T follicular helper cell (primary cell): Measurements from ENCODE around the gene IGF1R.
A peak's percentile ranks its signal among the peaks of the same experiment; 100 is the strongest.

Experiments used
- DNase-seq: peaks from one replicate; pipeline ENCODE4 v3.0.0-alpha.2; 2020; ENCODE audit warnings: low read depth

Gene IGF1R

DNA sequence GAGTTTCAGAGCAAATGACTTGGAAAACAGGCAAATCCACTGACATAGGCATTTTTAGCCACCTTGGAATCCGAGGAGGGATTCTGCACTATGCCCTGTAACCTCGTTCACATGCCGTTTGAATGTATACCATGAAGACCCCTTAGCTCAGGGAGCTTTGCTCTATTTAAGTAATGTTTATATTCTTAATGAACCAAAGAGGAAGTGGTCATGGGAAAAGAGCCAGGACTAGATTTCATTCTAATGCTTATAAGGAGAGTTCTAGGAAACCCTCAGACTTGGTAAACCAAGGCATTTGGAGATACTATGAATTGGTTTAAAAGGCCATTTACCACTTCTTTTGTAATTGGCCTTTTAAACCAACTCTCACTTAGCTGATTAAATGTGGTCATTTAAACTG lies 178.9 kb downstream of the IGF1R start:
- no peak for DNase-seq

DNA sequence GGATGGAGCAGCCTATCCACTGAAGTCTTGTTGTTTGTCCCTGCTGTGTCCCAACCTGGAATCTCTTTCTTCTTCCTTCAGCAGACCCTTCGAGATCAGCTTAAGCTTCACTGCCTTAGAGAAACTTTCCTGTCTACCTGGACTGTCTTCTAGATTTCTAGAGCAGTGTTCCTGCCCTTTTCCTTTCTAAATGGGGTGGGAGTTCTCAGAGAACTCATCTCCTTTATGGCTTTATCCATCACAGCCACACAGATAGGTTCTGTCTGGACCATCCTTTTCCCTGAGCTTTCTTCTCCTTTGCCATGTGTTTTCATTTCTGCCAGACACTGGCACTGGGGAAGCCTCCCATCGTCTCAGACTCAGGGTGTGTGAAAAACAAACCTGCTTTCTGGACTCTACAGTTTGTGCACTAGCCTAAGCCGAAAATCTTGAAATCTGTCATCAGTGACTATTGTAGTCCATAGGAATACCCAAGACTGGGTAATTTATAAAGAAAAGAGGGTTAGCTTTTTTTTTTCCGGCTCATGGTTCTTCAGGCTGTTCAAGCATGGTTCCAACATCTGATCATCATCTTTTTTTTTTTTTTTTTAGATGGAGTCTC lies 181.8 kb downstream of the IGF1R start:
- DNase-seq: no peak

GRCh38 chr15:98834976-98835375 lies 186.6 kb downstream of the IGF1R start:
- DNase-seq: no peak

GRCh38 chr15:98835876-98836275 lies 187.5 kb downstream of the IGF1R start:
- no peak for DNase-seq

DNA sequence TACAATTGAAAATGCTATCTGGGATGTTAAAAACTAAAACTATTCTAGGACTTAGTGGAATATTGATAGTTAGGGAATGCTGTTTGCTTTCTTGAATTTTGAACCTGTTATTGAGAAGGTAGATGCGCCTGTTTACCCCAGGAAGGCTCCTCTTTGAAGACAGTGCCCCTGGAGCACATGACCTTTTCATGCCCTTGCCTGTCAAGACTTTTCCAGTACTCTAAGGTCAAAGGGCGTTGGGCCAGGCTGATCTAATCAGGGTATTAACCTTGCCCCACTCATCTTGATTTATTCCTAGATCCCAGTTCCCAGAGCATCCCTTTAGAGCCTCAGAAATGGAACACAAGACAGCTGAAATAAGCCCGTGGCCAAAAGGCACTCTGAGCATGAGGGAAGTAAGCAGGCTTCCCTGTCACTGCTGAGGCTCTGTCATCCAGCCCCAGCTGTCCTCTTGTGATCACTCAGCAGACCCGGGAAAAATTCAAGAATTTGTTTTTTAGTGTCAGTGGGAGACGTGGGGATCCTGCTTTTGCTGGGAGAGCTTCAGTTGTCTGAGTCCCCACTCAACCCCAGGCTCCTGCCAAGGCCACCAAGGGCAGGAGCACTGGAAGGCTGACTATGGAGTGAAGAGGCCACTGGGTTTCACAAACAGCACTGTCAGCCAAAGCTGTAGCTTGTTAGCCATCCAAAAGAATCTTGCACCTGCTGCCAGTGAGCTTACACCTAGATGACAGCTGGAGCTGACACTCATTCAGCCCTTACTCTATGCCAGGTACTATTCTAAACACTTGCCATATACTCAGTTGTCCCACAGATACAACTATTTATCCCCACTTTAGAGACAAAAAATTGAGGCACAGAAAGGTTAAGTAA lies 190.3 kb downstream of the IGF1R start:
- no peak for DNase-seq

GRCh38 chr15:98840053-98840452 lies 191.7 kb downstream of the IGF1R start:
- DNase-seq: no peak

GRCh38 chr15:98841419-98841970 lies 193.2 kb downstream of the IGF1R start:
- no peak for DNase-seq

DNA sequence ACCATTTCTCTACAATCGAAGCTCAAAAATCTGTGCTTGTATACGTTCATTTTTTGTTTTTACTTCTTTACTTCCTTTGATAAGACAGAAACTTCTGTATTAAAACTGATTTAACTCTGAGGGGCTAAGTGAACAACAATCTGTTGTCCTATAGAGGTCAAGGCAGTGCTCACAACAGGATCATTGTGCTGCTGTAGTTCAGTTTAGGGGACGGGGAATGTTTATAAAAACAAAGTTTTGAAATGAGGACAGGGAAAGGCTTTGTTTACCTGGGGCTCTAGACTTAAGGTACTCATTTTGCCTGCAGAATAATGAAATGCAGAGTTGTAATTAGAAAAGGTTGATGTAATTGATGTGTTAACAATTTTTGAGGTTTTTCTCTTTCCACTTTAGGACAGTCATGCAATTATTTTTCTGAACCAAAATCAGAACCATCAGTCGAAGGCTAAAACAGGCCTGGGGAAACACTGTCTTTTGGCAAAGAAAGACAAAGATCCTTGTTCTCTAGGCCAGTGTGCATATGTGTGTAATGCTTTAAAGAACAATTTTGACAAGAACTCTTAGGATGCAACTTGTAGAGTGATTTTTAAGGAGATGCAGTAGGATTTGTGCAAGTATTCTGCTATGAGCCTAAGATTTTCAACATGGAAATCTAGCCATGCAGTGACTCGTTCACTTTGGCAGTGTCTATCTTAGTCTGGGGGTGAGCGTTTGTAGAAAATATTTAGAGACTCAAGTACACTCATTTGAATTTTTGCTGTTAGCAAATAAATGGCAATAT lies 194.0 kb downstream of the IGF1R start:
- no peak for DNase-seq

GRCh38 chr15:98842973-98843285 lies 194.6 kb downstream of the IGF1R start:
- no peak for DNase-seq

DNA sequence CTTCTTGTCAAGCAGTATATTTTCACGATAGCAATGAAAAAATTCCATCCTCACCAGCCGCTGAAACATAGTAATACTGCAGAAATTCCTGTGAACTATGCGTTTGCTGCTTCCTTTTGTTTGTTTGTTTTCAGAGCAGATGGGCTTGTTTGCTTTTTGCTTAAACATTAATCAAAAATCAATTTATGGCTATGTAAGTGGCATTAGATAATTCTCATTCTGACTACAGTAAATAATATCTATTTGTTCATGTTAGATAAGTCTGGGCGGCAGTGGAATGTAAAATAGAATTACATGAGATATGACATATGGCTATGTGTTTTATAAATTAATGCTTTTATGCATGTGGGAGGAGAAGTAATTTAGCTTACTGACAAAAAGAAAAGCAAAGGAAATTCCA lies 195.5 kb downstream of the IGF1R start:
- no peak for DNase-seq

GRCh38 chr15:98844261-98844660 lies 195.9 kb downstream of the IGF1R start:
- DNase-seq: no peak

DNA sequence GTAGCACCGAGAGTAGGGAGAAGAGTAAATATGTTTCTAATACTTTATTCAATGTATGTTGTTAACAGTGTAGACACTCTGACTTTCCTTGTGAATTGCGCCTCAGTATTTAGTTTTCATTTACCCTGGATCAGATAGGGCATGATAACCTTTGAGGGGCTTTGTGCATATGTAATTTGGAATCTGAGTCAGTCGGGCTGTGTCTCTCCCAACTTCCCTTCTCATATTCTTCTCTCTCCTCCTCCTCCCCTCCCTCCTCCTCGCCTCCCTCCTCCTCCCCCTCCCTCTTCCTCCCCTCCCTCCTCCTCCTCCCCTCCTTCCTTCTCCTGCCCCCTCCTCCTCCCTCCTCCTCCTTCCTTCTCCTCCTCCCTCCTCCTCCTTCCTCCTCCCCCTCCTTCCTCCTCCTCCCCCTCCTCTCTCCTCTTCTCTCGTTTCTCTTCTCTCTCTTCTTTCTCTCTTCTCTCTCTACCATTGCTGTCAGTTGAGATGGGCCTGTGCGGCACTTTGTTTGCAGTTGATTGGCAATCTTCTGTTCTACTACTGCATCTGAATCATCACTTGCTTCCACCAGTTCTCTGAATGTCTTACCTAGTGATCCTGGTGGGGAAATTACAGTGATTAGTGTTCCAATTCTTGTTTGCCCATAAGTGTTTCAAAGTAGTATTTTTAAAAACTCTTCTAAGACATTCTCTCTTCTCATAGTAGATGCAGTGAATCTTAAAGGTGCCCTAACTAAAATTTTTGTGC lies 197.0 kb downstream of the IGF1R start:
- DNase-seq: no peak

GRCh38 chr15:98850961-98851572 lies 202.7 kb downstream of the IGF1R start:
- DNase-seq: peak; percentile 54

DNA sequence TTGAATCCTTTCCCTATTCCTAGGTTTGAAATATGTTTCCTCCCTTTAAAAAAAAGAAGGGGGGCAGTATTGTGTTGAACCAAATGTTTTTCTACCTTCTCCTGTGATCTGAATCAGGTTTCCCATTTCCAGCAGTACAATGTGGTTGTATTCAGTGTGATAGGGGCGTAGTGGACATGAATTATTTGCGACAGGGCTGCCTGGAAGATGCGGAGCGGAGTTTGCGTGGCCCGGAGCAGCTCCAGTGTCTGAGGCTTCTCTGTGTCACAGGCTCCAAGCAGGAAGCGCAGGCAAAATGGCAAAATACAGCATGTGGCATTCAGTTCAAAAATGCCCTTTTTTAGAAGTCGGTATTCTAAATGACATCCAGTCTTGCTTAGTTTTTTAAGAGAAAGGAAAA lies 204.8 kb downstream of the IGF1R start:
- peak; percentile 59 for DNase-seq

- DNase-seq: no peak
Observed at GRCh38 chr15:98853617-98854420, 205.5 kb downstream of the IGF1R start.

DNA sequence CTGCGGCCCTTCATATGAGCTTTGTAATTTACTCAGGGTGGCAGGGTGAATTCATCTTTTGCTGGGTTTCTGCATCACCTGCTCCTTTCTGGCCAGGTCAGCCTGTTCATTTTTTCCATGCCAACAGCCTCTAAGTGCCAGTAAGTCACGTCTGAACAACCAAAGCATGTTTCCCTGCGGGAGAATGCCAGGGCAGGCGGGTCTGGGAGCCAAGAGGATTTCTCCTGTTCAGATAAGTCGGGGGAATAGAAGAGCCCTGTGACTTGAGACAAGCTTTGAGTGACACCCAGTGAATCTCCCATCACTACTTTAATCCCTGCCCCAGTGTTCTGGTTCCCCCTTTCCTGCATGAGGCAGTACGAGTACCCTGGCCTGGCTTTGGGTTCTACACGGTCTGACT lies 206.2 kb downstream of the IGF1R start:
- no peak for DNase-seq

GRCh38 chr15:98855067-98855814 lies 206.9 kb downstream of the IGF1R start:
- DNase-seq: no peak

- DNase-seq: no peak
Observed at GRCh38 chr15:98855815-98856531, 207.6 kb downstream of the IGF1R start.

DNA sequence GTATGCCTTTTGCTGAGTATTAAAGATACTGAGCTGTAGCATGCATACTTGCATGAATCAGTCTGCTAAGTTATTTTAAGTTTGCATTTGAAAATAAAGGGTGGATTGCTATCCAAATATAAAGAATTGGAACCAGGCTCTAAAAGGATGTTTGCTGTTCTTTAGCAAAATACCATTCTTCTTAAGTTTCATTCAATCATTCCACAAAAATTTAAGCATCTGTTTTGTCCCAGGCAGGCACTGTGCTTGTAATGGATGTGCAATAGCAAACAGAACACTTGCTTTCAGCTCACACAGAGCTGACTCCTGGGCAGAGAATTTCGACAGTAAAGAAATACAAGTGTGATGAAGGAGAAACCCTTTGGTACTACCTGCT lies 208.2 kb downstream of the IGF1R start:
- DNase-seq: no peak
